Testis (tissue), 3 donors: ENCODE results near the gene SIVA1. TPM values are rescaled to one million over a fixed set of nuclear protein-coding genes. Genes with fewer than 3 reads are reported as not detected.
A peak's percentile ranks its signal among the peaks of the same experiment; 100 is the strongest.

Experiments used
- DNase-seq: peaks from one replicate; pipeline ENCODE4 v3.0.0-alpha.2; 2019
- H3K27ac ChIP-seq, 2 donors: fragments of 200-600 bp; sonication (generic); one replicate each; pipeline ENCODE4 v1.5.1; 2019
- H3K27me3 ChIP-seq: fragments of 200-600 bp; sonication (generic); one replicate; pipeline ENCODE4 v1.5.1; 2019
- H3K36me3 ChIP-seq: fragments of 200-600 bp; sonication (generic); one replicate; pipeline ENCODE4 v1.5.1; 2017; ENCODE audit warnings: low read depth; ENCODE audit errors: missing control alignments
- H3K4me1 ChIP-seq: fragments of 200-600 bp; sonication (generic); one replicate; pipeline ENCODE4 v1.5.1; 2019
- H3K4me3 ChIP-seq, 2 donors: fragments of 200-600 bp; sonication (generic); one replicate each; pipeline ENCODE4 v1.5.1; 2017 to 2019
- H3K9me3 ChIP-seq: fragments of 200-600 bp; sonication (generic); one replicate; pipeline ENCODE4 v1.5.1; 2017
- POLR2A ChIP-seq: fragments of 450-650 bp; IDR thresholded peaks from one replicate; pipeline ENCODE4 v1.6.1; 2017; ENCODE audit warnings: antibody characterized with exemption, mild to moderate bottlenecking, moderate library complexity
- WGBS, 2 donors: methylation state at CpG; one replicate each; pipeline ENCODE4 v1.1.5; 2018; 5-methylcytosine and 5-hydroxymethylcytosine counted together
- intact Hi-C: fragments of 100-400 bp; cut with DNase I; formaldehyde crosslinking; loops from one replicate; pipeline ENCODE4 v1.15.1; 2023; ENCODE audit warnings: low total_unique reads
- polyA plus RNA-seq: library from polyadenylated mRNA; stranded (reverse); fragments of 350-450 nt; fragmentation: Illumina TruSeq; extraction: RNeasy Lipid Tissue Mini Kit (QIAGEN cat#74804); gene quantifications from one replicate; pipeline ENCODE4 v1.2.3, GENCODE V29; 2014; ENCODE audit warnings: low read depth, low replicate concordance; ENCODE audit not compliant: insufficient read depth
- total RNA-seq, 2 donors: library from RNA; depleted of rRNA; stranded (reverse); fragments of >200 nt; gene quantifications; one replicate each; pipeline ENCODE4 v1.2.3, GENCODE V29; 2016
- TF ChIP-seq, protein P1 (sequence below), 3 experiments: fragments of 450-650 bp in 2 of 3; fragments of 200-600 bp in 1 of 3; sonication (generic) in 1 of 3; IDR thresholded peaks; one replicate each; pipeline ENCODE4 v1.5.1; 2016 to 2019; ENCODE audit warnings: antibody characterized with exemption in 3 of 3, mild to moderate bottlenecking in 2 of 3, moderate library complexity in 1 of 3

Gene SIVA1
- total and polyA plus RNA-seq, 3 donors from 2014 or later, result 99.5 to 247 (median 236) TPM

DNA sequence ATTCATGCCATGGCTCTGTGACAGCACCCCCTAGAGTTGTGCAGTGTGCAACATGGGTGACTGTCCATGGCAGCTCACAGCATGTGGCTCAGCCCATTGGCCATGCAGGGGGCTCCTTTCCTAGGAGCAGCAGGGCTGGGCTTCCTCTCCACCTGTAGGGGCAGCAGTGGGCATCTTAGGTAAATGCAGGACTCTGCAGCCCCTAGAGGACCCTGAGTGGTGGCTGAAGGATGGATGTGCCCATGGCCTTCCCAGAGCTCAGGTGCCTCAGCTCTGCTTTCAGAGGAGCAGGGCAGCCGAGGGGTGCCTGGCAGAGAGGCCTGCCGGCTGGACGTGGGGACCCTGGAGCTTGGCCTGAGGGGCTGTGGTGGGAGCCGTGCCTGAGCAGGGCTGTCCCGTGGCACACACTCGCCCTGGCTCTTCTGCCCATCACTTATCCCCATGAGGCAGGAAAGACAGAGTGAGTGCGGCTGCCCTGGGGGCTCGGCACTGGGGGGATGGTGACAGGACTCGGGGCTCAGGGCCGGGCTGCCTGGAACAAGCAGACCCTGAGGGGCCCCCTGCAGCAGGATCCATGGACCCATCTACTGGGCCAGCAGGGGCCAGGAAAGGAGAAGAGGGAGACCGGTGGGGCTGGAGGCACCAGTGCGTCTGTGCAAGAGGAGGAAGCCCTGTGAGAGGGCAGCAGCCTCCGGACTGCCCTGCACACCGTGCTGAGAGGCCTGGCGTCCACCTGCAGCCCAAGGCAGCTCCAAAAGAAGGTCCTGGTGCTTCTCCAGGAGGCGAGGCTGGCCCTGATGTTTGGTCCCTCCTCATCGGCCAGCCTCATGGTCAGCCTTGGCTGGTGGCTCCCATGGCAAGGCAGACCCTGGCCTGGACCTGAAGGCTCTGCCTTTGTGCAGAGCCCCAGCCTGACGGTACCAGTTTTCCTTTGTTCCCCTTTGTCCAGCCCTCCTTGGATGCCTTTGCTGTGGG, 21.3 kb upstream of the SIVA1 start:
- no peaks in the 10 kb centered on the region for H3K9me3 ChIP-seq
- no peaks in the 10 kb centered on the region for H3K36me3 ChIP-seq
- no peak overlapping the region for H3K4me3 ChIP-seq
- DNase-seq, result no peak
- intact Hi-C loops, result no loop called here
- H3K4me1 ChIP-seq, result peaks cover 19% of the 10 kb centered on the region
- TF ChIP-seq, protein P1, sequence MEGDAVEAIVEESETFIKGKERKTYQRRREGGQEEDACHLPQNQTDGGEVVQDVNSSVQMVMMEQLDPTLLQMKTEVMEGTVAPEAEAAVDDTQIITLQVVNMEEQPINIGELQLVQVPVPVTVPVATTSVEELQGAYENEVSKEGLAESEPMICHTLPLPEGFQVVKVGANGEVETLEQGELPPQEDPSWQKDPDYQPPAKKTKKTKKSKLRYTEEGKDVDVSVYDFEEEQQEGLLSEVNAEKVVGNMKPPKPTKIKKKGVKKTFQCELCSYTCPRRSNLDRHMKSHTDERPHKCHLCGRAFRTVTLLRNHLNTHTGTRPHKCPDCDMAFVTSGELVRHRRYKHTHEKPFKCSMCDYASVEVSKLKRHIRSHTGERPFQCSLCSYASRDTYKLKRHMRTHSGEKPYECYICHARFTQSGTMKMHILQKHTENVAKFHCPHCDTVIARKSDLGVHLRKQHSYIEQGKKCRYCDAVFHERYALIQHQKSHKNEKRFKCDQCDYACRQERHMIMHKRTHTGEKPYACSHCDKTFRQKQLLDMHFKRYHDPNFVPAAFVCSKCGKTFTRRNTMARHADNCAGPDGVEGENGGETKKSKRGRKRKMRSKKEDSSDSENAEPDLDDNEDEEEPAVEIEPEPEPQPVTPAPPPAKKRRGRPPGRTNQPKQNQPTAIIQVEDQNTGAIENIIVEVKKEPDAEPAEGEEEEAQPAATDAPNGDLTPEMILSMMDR (IDR thresholded peaks at IDR 0.05), result peak in 1 of 3 experiments; percentile 16
- no peak for TF ChIP-seq POLR2A
- 89% methylated on average over 18 of the region's 18 CpGs; no CpG with 5 or more reads in 1 of the 2 donors for WGBS, 2 donors
- H3K27me3 ChIP-seq, result no peaks in the 10 kb centered on the region
- no peak overlapping the region for H3K27ac ChIP-seq

- Histone ChIP-seq H3K36me3 (no peaks in the 10 kb centered on the region), H3K27me3 (no peaks in the 10 kb centered on the region), H3K4me1 (peaks cover 19% of the 10 kb centered on the region), H3K4me3 (no peak overlapping the region), H3K27ac (no peak overlapping the region), H3K9me3 (no peaks in the 10 kb centered on the region)
- 84 to 85% methylated on average over 5 to 14 of the region's 14 CpGs for WGBS, 2 donors
- intact Hi-C loops, result no loop called here
- no peak for DNase-seq
- TF ChIP-seq POLR2A, result no peak
- TF ChIP-seq, protein P1 (IDR thresholded peaks at IDR 0.05), result no peak
Observed at GRCh38 chr14:104732355-104732804, 20.6 kb upstream of the SIVA1 start.

DNA sequence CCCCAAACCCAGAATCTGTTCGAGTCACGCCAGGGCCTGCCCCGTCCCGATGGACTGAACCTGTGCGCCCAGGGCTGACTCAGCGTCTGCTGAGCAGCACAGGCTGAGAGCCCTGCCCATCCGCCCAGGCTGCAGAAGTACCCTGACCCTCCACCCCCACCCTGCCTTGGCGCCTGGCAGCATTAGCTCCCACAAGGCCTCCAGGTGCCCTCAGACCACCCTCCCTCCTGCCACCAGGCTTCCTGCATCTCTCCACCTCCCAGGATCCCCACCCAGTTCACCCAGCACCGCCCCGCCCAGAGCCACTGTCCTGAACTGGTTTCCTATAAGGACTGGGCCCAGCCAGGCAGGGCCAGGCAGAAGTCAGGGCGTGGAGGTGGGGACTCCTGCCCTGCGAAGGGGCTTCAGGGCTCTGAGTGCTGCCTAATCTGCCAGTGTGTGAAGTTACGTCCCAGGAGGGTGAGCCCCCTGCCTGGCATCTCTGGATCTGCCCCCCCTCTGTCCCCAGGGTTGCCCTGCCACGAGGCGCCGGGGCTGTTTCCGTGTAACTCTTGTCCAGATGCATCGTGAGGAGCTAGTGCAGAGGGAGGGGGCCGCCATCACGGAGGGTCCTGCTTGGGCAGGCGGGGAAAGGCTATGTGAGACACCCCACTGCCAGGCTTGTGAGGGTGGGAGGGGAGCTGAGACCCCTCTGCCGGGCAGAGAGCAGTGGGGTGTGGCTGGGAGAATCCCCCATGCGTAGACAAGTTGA, 19.8 kb upstream of the SIVA1 start:
- no peak for DNase-seq
- no peak for TF ChIP-seq POLR2A
- TF ChIP-seq, protein P1 (IDR thresholded peaks at IDR 0.05), result no peak
- Histone ChIP-seq H3K27me3 (no peaks in the 10 kb centered on the region), H3K27ac (no peak overlapping the region), H3K4me1 (peaks cover 19% of the 10 kb centered on the region), H3K36me3 (no peaks in the 10 kb centered on the region), H3K4me3 (no peak overlapping the region), H3K9me3 (no peaks in the 10 kb centered on the region)
- intact Hi-C loops, result no loop called here
- WGBS, 2 donors, result 95% methylated on average over 15 to 23 of the region's 23 CpGs

GRCh38 chr14:104734051-104734587, 18.8 kb upstream of the SIVA1 start:
- H3K4me3 ChIP-seq, result no peak overlapping the region
- no peaks in the 10 kb centered on the region for H3K27me3 ChIP-seq
- no peaks in the 10 kb centered on the region for H3K36me3 ChIP-seq
- peaks cover 19% of the 10 kb centered on the region for H3K4me1 ChIP-seq
- no peak overlapping the region for H3K27ac ChIP-seq
- no peak for TF ChIP-seq POLR2A
- TF ChIP-seq, protein P1 (IDR thresholded peaks at IDR 0.05), result no peak
- intact Hi-C loops, result no loop called here
- no peak for DNase-seq
- H3K9me3 ChIP-seq, result no peaks in the 10 kb centered on the region
- 93 to 94% methylated on average over 3 to 6 of the region's 6 CpGs for WGBS, 2 donors
